Stimulated activated CD8-positive, alpha-beta memory T cell treated with anti-CD3 and anti-CD28 coated beads, Interleukin-15, amount 100 ng/mL, for 1 hour (primary cell): ENCODE results near the gene IL1RAPL1.
"Not testable (repeated sequence)": the region's sequence is repeated elsewhere in the genome, so short reads cannot be mapped to it uniquely, and the experiment has no call there.

Source experiments
- DNase-seq: peaks from one replicate; pipeline ENCODE4 v3.0.0-alpha.2; 2020; ENCODE audit warnings: low read depth

Gene IL1RAPL1

GRCh38 chrX:29122817-29123216, 535.6 kb downstream of the IL1RAPL1 start:
- not testable (repeated sequence) for DNase-seq

GRCh38 chrX:29130905-29131304, 543.7 kb downstream of the IL1RAPL1 start:
- DNase-seq = no peak

GRCh38 chrX:29136904-29137303, 549.7 kb downstream of the IL1RAPL1 start:
- no peak for DNase-seq

GRCh38 chrX:29138003-29138402, 550.8 kb downstream of the IL1RAPL1 start:
- no peak for DNase-seq

GRCh38 chrX:29143356-29143755, 556.1 kb downstream of the IL1RAPL1 start:
- DNase-seq = no peak

- DNase-seq = no peak
Observed at GRCh38 chrX:29143756-29144155, 556.5 kb downstream of the IL1RAPL1 start.

GRCh38 chrX:29145316-29145715, 558.1 kb downstream of the IL1RAPL1 start:
- no peak for DNase-seq

GRCh38 chrX:29148511-29148910, 561.3 kb downstream of the IL1RAPL1 start:
- no peak for DNase-seq

- DNase-seq = no peak
Observed at GRCh38 chrX:29155286-29155685, 568.0 kb downstream of the IL1RAPL1 start.

GRCh38 chrX:29172880-29173279, 585.6 kb downstream of the IL1RAPL1 start:
- no peak for DNase-seq

GRCh38 chrX:29187264-29187663, 600.0 kb downstream of the IL1RAPL1 start:
- no peak for DNase-seq

- no peak for DNase-seq
Observed at GRCh38 chrX:29196501-29196900, 609.3 kb downstream of the IL1RAPL1 start.

GRCh38 chrX:29215251-29215650, 628.0 kb downstream of the IL1RAPL1 start:
- no peak for DNase-seq

- no peak for DNase-seq
Observed at GRCh38 chrX:29225670-29226069, 638.4 kb downstream of the IL1RAPL1 start.

GRCh38 chrX:29229802-29230201, 642.6 kb downstream of the IL1RAPL1 start:
- no peak for DNase-seq

GRCh38 chrX:29231800-29232199, 644.6 kb downstream of the IL1RAPL1 start:
- no peak for DNase-seq

GRCh38 chrX:29233592-29234183, 646.4 kb downstream of the IL1RAPL1 start:
- no peak for DNase-seq

- DNase-seq = no peak
Observed at GRCh38 chrX:29237972-29238371, 650.7 kb downstream of the IL1RAPL1 start.

- DNase-seq = no peak
Observed at GRCh38 chrX:29241809-29242208, 654.6 kb downstream of the IL1RAPL1 start.

GRCh38 chrX:29242856-29243255, 655.6 kb downstream of the IL1RAPL1 start:
- DNase-seq = no peak

- no peak for DNase-seq
Observed at GRCh38 chrX:29243942-29244341, 656.7 kb downstream of the IL1RAPL1 start.

GRCh38 chrX:29254515-29254914, 667.3 kb downstream of the IL1RAPL1 start:
- no peak for DNase-seq

GRCh38 chrX:29257521-29257920, 670.3 kb downstream of the IL1RAPL1 start:
- no peak for DNase-seq

GRCh38 chrX:29269390-29269789, 682.1 kb downstream of the IL1RAPL1 start:
- DNase-seq = no peak

- no peak for DNase-seq
Observed at GRCh38 chrX:29274517-29274916, 687.3 kb downstream of the IL1RAPL1 start.
